ENCODE measurements around the gene SMPD1. TPM values are rescaled to one million over a fixed set of nuclear protein-coding genes. Genes with fewer than 3 reads are reported as not detected.

SMPD1 gene
- total and polyA plus RNA-seq, 12 donors, result 53.8 to 88.1 (median 66.3) TPM

GRCh38 chr11:6385046-6385777, 5.1 kb upstream of the SMPD1 start:
- Histone ChIP-seq H3K36me3 (no peaks in the 10 kb centered on the region), H3K27me3 (no peaks in the 10 kb centered on the region), H3K9me3 (no peaks in the 10 kb centered on the region), H3K4me1 (peaks cover 0 to 9% (median 7%) of the 10 kb centered on the region in 9 donors), H3K4me3 (no peak overlapping the region), H3K27ac (no peak overlapping the region)
- no peak for TF ChIP-seq CTCF (IDR thresholded peaks at IDR 0.05)
- no peak for ATAC-seq
- DNase-seq, result no peak
- 90 to 94% methylated on average over 7 of the region's 7 CpGs for WGBS, 2 donors
- intact Hi-C loops (cut with DNase I), result loop anchor here in 3 of 10 donors (10.0 kb wide), 2 partner anchors 300 to 320 kb away; partner anchors contain the start of gene MRPL17 (in 1 of the 3)

- peaks cover 0 to 9% (median 0%) of the 10 kb centered on the region in 9 donors for H3K36me3 ChIP-seq
- H3K4me1 ChIP-seq, result peaks cover 5 to 28% (median 21%) of the 10 kb centered on the region in 9 donors
- peak overlapping the region in 1 of 10 donors; percentile 89 for H3K27ac ChIP-seq
- H3K9me3 ChIP-seq, result no peaks in the 10 kb centered on the region
- ATAC-seq, result no peak
- TF ChIP-seq CTCF (IDR thresholded peaks at IDR 0.05), result no peak
- H3K27me3 ChIP-seq, result no peaks in the 10 kb centered on the region
- 74 to 87% methylated on average over 12 of the region's 12 CpGs for WGBS, 2 donors
- no peak for DNase-seq
- intact Hi-C loops (cut with DNase I), result loop anchor here in 3 of 10 donors (10.0 kb wide), 2 partner anchors 297 to 317 kb away; partner anchors contain the start of gene MRPL17 (in 1 of the 3)
- no peak overlapping the region for H3K4me3 ChIP-seq
These were observed 2.3 kb upstream of the SMPD1 start for GRCh38 chr11:6387811-6388599.

GRCh38 chr11:6388748-6389147, 1.5 kb upstream of the SMPD1 start:
- peaks cover 5 to 28% (median 22%) of the 10 kb centered on the region in 9 donors for H3K4me1 ChIP-seq
- intact Hi-C loops (cut with DNase I), result loop anchor here in 3 of 10 donors (10.0 kb wide), 2 partner anchors 296 to 316 kb away; partner anchors contain the start of gene MRPL17 (in 1 of the 3)
- TF ChIP-seq CTCF (IDR thresholded peaks at IDR 0.05), result no peak
- peak overlapping the region in 4 of 10 donors; percentile 86 to 92 (median 89) for H3K27ac ChIP-seq
- no peaks in the 10 kb centered on the region for H3K27me3 ChIP-seq
- peaks cover 0 to 16% (median 0%) of the 10 kb centered on the region in 9 donors for H3K36me3 ChIP-seq
- ATAC-seq, result no peak
- 89 to 95% methylated on average over 1 of the region's 1 CpG for WGBS, 2 donors
- H3K4me3 ChIP-seq, result no peak overlapping the region
- no peaks in the 10 kb centered on the region for H3K9me3 ChIP-seq
- DNase-seq, result no peak

All from heart right ventricle (tissue), 16 donors.